Sigmoid colon (tissue), 7 donors: Measurements from ENCODE around the gene BCL2L1. TPM values are rescaled to one million over a fixed set of nuclear protein-coding genes. Genes with fewer than 3 reads are reported as not detected.

Source experiments
- DNase-seq: peaks from one replicate; pipeline ENCODE4 v3.0.0-alpha.2; 2019
- H3K27ac ChIP-seq, 4 donors: fragments of 200-600 bp; sonication (generic); one replicate each; pipeline ENCODE4 v1.5.1; 2016 to 2019; ENCODE audit warnings: mild to moderate bottlenecking in 1 of 4
- H3K27me3 ChIP-seq, 3 donors: fragments of 200-600 bp; sonication (generic); one replicate each; pipeline ENCODE4 v1.5.1; 2019; ENCODE audit warnings: mild to moderate bottlenecking in 1 of 3
- H3K36me3 ChIP-seq, 4 donors: fragments of 200-600 bp; sonication (generic); one replicate each; pipeline ENCODE4 v1.5.1; 2016 to 2019
- H3K4me1 ChIP-seq, 4 donors: fragments of 200-600 bp; sonication (generic); one replicate each; pipeline ENCODE4 v1.5.1; 2017 to 2019
- H3K4me3 ChIP-seq, 4 donors: fragments of 200-600 bp; sonication (generic); one replicate each; pipeline ENCODE4 v1.5.1; 2017 to 2019; ENCODE audit warnings: mild to moderate bottlenecking in 2 of 4, moderate library complexity in 1 of 4
- H3K9me3 ChIP-seq, 4 donors: fragments of 200-600 bp in 3 of 4; sonication (generic) in 3 of 4; one replicate each; pipeline versions ENCODE4 v1.5.1 to v1.6.1; 2013 to 2019
- EP300 ChIP-seq, 4 donors: sonication (generic); formaldehyde crosslinking; IDR thresholded peaks; one replicate each; pipeline ENCODE4 v1.6.1; 2017; ENCODE audit warnings: antibody characterized with exemption in 4 of 4
- POLR2A ChIP-seq, 2 donors: fragments of 450-650 bp; IDR thresholded peaks; one replicate each; pipeline ENCODE4 v1.6.1; 2016; ENCODE audit warnings: antibody characterized with exemption in 2 of 2, mild to moderate bottlenecking in 2 of 2, moderate library complexity in 2 of 2
- POLR2AphosphoS5 ChIP-seq, 4 donors: sonication (generic); formaldehyde crosslinking; IDR thresholded peaks; one replicate each; pipeline ENCODE4 v1.6.1; 2017; ENCODE audit warnings: antibody characterized with exemption in 4 of 4
- WGBS, 2 donors: extraction: QIAGEN DNeasy Blood & Tissue Kit; methylation state at CpG; one replicate each; pipeline ENCODE4 v1.1.7; 2013; 5-methylcytosine and 5-hydroxymethylcytosine counted together
- intact Hi-C: fragments of 100-400 bp; cut with DNase I; formaldehyde crosslinking; loops from one replicate; pipeline ENCODE4 v1.15.1; 2023
- polyA plus RNA-seq, 3 donors: library from polyadenylated mRNA; stranded (reverse); fragments of 200-250 nt; gene quantifications; one replicate each; pipeline ENCODE4 v1.2.3, GENCODE V29; 2013
- total RNA-seq, 4 donors: library from RNA; depleted of rRNA; stranded (reverse); fragments of >200 nt; gene quantifications; one replicate each; pipeline ENCODE4 v1.1.0, GENCODE V29; 2016
- TF ChIP-seq, protein P1 (sequence below), 4 experiments: fragments of 450-650 bp in 3 of 4; fragments of 200-600 bp in 1 of 4; IDR thresholded peaks; one replicate each; pipeline ENCODE4 v1.5.1; 2016 to 2019; ENCODE audit warnings: antibody characterized with exemption in 4 of 4, mild to moderate bottlenecking in 3 of 4, moderate library complexity in 2 of 4
- donor health status: healthy with polysubstance abuse.
- donor health status: Bipolar disorder and iron deficiency.
- donor health status: healthy.

Gene BCL2L1
- total and polyA plus RNA-seq, 7 donors = 53.2 to 94.8 (median 71.3) TPM

DNA sequence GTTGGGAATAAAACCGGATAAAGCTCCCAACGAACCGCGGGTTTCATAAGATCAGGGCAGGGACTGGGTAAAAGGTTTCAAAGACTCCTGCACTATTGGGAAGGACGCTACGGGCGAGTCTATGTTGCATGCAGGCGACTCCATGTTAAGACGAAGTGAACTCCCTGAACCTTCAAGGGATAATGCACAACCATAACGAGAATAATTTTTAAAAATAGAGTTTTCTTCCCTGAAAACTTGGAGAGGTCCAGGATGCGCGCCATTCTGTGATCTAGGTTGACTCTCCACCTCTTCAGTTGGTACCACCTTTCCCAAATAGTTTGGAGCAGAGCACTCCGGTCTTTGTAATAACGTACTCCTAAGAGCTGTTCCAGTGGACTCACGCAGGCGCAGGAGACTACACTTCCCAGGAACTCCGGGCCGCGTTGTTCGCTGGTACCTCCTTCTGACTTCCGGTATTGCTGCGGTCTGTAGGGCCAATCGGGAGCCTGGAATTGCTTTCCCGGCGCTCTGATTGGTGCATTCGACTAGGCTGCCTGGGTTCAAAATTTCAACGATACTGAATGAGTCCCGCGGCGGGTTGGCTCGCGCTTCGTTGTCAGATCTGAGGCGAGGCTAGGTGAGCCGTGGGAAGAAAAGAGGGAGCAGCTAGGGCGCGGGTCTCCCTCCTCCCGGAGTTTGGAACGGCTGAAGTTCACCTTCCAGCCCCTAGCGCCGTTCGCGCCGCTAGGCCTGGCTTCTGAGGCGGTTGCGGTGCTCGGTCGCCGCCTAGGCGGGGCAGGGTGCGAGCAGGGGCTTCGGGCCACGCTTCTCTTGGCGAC, 16.3 kb upstream of the BCL2L1 start, which contains the start of gene TPX2:
Gene TPX2 (plus strand): TSS at position 562 of the 821 bp plus-strand sequence. CDS start 18,187 bp downstream, outside the sequence.
- H3K36me3 ChIP-seq = no peaks in the 10 kb centered on the region
- intact Hi-C loops = no loop called here
- H3K27ac ChIP-seq = peak within 1 kb of the TSS; percentile 74 to 82 (median 78)
- H3K4me1 ChIP-seq = peaks cover 0 to 12% (median 8%) of the 10 kb centered on the region in 4 donors
- peak; percentile 71 to 85 (median 81) for TF ChIP-seq POLR2AphosphoS5 (IDR thresholded peaks at IDR 0.05)
- peak; percentile 45 to 49 for TF ChIP-seq POLR2A (IDR thresholded peaks at IDR 0.05)
- TF ChIP-seq, protein P1, sequence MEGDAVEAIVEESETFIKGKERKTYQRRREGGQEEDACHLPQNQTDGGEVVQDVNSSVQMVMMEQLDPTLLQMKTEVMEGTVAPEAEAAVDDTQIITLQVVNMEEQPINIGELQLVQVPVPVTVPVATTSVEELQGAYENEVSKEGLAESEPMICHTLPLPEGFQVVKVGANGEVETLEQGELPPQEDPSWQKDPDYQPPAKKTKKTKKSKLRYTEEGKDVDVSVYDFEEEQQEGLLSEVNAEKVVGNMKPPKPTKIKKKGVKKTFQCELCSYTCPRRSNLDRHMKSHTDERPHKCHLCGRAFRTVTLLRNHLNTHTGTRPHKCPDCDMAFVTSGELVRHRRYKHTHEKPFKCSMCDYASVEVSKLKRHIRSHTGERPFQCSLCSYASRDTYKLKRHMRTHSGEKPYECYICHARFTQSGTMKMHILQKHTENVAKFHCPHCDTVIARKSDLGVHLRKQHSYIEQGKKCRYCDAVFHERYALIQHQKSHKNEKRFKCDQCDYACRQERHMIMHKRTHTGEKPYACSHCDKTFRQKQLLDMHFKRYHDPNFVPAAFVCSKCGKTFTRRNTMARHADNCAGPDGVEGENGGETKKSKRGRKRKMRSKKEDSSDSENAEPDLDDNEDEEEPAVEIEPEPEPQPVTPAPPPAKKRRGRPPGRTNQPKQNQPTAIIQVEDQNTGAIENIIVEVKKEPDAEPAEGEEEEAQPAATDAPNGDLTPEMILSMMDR (IDR thresholded peaks at IDR 0.05) = peak in 3 of 4 experiments; percentile 11 to 36 (median 13)
- TF ChIP-seq EP300 (IDR thresholded peaks at IDR 0.05) = no peak
- WGBS, 2 donors = 0 to 1% methylated on average over 54 of the region's 54 CpGs
- peak; percentile 97 for DNase-seq
- H3K9me3 ChIP-seq = no peaks in the 10 kb centered on the region
- no peaks in the 10 kb centered on the region for H3K27me3 ChIP-seq
- H3K4me3 ChIP-seq = peak within 1 kb of the TSS; percentile 40 to 68 (median 62)

DNA sequence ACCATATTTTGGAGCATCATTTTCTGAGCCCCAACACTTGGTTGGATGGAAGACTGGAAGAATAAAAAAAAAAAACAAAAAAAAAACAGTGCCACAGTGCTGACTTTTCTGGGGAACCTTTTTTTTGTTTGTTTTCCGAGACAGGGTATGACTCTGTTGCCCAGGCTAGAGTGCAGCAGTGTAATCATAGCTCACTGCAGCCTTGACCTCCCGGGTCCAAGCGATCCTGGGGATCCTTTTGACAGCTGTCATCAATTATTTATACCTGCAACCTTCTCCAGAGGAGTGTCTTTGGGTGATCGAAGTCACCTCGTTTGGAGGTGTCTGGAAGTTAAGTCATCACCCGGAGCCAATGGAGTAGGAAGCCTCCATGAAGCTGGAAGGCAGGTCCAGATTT, 8.7 kb upstream of the BCL2L1 start:
- H3K9me3 ChIP-seq = no peaks in the 10 kb centered on the region
- TF ChIP-seq, protein P1 (IDR thresholded peaks at IDR 0.05) = no peak
- TF ChIP-seq POLR2AphosphoS5 (IDR thresholded peaks at IDR 0.05) (no peak), EP300 (IDR thresholded peaks at IDR 0.05) (no peak), POLR2A (IDR thresholded peaks at IDR 0.05) (no peak)
- intact Hi-C loops = no loop called here
- H3K4me1 ChIP-seq = no peaks in the 10 kb centered on the region
- H3K27me3 ChIP-seq = no peaks in the 10 kb centered on the region
- no peaks in the 10 kb centered on the region for H3K36me3 ChIP-seq
- no peak overlapping the region for H3K27ac ChIP-seq
- H3K4me3 ChIP-seq = no peak overlapping the region
- no peak for DNase-seq
- WGBS, 2 donors = 88% methylated on average over 6 of the region's 6 CpGs

DNA sequence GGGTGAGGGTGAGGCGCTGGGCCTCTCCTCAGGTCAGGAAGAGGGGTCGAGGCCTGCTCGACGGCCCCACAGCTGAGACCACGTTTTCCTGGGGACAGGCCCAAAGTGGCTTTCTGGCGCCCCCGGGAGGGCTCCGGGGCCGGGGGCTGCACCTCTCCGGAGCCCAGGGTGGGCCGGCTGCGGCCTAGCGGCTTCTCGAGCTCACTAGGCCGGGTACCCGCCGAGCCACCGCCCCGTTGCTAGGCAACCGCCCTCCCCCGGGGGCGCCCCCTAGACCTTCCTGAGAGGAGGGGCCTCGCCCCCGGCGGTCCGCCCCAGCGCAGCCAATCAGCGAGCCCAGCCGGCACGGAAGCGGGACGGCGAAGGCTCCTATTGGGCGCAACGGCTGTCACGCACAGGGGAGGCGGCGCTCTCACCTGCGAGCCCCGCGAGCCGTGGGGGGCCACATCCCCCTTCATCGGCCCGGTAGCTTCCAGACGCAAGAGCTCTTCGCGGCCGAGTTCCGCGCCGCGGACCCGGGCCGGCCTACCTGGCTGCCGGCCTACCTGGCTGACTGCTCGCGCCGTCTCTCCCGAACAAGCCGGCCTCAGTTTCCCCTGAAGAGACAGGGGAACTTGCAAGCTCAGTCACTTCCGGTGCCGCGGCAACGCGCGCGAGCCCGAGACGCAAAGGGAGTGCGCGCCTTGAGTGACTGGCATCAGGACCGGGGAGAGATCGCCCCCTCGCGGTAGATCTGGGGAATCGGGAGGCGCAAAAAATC, 831 bp upstream of the BCL2L1 start:
- Histone ChIP-seq H3K9me3 (no peaks in the 10 kb centered on the region), H3K4me1 (peaks cover 0 to 36% (median 36%) of the 10 kb centered on the region in 4 donors), H3K27ac (peak overlapping the region; percentile 92 to 100 (median 98)), H3K4me3 (peak overlapping the region; percentile 59 to 83 (median 78)), H3K27me3 (no peaks in the 10 kb centered on the region), H3K36me3 (peaks cover 0 to 11% (median 0%) of the 10 kb centered on the region in 4 donors)
- TF ChIP-seq, protein P1 (IDR thresholded peaks at IDR 0.05) = peak; percentile 91 to 99 (median 94)
- TF ChIP-seq EP300 (IDR thresholded peaks at IDR 0.05) (no peak), POLR2A (IDR thresholded peaks at IDR 0.05) (peak; percentile 57 to 68), POLR2AphosphoS5 (IDR thresholded peaks at IDR 0.05) (peak; percentile 63 to 84 (median 72))
- WGBS, 2 donors = 0% methylated on average over 77 of the region's 77 CpGs
- intact Hi-C loops = loop anchor here (1.0 to 5.0 kb wide), 2 partner anchors 62 to 151 kb away; no protein-coding TSS in a partner anchor
- DNase-seq = peak; percentile 99

DNA sequence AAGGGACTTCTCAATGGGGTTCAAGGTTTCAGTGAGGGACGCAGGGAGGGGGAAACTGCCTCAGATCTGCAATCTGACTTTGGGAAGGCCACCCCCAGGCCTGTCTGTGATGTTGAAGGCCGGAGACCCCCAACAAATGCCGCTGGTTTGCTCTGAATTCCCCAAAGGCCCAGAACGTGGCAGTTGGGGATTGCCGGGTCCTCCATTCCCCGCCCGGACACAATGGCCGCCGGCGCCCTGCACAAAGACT, 326 bp upstream of the BCL2L1 start:
- peak overlapping the region; percentile 92 to 100 (median 98) for H3K27ac ChIP-seq
- peaks cover 0 to 14% (median 0%) of the 10 kb centered on the region in 4 donors for H3K36me3 ChIP-seq
- no peak for DNase-seq
- 1% methylated on average over 10 of the region's 10 CpGs for WGBS, 2 donors
- H3K9me3 ChIP-seq = no peaks in the 10 kb centered on the region
- intact Hi-C loops = loop anchor here (1.0 to 5.0 kb wide), 2 partner anchors 62 to 151 kb away; no protein-coding TSS in a partner anchor
- peak overlapping the region; percentile 59 to 83 (median 78) for H3K4me3 ChIP-seq
- peaks cover 0 to 41% (median 40%) of the 10 kb centered on the region in 4 donors for H3K4me1 ChIP-seq
- TF ChIP-seq POLR2A (IDR thresholded peaks at IDR 0.05) (no peak), EP300 (IDR thresholded peaks at IDR 0.05) (no peak)
- TF ChIP-seq, protein P1 (IDR thresholded peaks at IDR 0.05) = peak in 1 of 4 experiments; percentile 22
- H3K27me3 ChIP-seq = no peaks in the 10 kb centered on the region
